Calu3 (cell line): ENCODE data around the gene KIF26B. TPM values are rescaled to one million over a fixed set of nuclear protein-coding genes. Genes with fewer than 3 reads are reported as not detected.
A peak's percentile ranks its signal among the peaks of the same experiment; 100 is the strongest.

Experiments
- BruUV-seq: library from RNA; stranded (reverse); fragments of 400-500 nt; replicated peaks from 2 replicates; lab custom pipeline; 2021; lab: Mats Ljungman, UMichigan
- CTCF ChIA-PET: fragments of 300-600 bp; sonication (Branson Sonifier 250); formaldehyde crosslinking; loops from one replicate; lab custom pipeline; 2022; ENCODE audit warnings: antibody characterized with exemption; lab: Charles Lee
- DNase-seq: peaks from one replicate; pipeline ENCODE4 v3.0.0; 2022
- H3K27ac Mint-ChIP-seq: one replicate; pipeline ENCODE4 v1.8.0; 2022; ENCODE audit warnings: mixed read lengths; ENCODE audit not compliant: unreplicated experiment
- H3K27me3 Mint-ChIP-seq: one replicate; pipeline ENCODE4 v1.8.0; 2022; ENCODE audit warnings: mixed read lengths; ENCODE audit not compliant: unreplicated experiment
- H3K36me3 Mint-ChIP-seq: one replicate; pipeline ENCODE4 v1.8.0; 2022; ENCODE audit warnings: mild to moderate bottlenecking, moderate library complexity, mixed read lengths; ENCODE audit not compliant: insufficient read depth, unreplicated experiment
- H3K4me1 Mint-ChIP-seq: one replicate; pipeline ENCODE4 v1.8.0; 2022; ENCODE audit warnings: mild to moderate bottlenecking, low read depth, mixed read lengths; ENCODE audit not compliant: unreplicated experiment
- H3K4me3 Mint-ChIP-seq: one replicate; pipeline ENCODE4 v1.8.0; 2022; ENCODE audit warnings: mild to moderate bottlenecking, low read depth, moderate library complexity, mixed read lengths; ENCODE audit not compliant: unreplicated experiment
- H3K9me3 Mint-ChIP-seq: one replicate; pipeline ENCODE4 v1.8.0; 2022; ENCODE audit warnings: low read depth, mixed read lengths; ENCODE audit not compliant: unreplicated experiment
- CTCF ChIP-seq: fragments of 200-600 bp; IDR thresholded peaks from one replicate; pipeline ENCODE4 v1.8.0; 2022; ENCODE audit warnings: antibody characterized with exemption; ENCODE audit not compliant: unreplicated experiment
- intact Hi-C: fragments of 100-400 bp; cut with micrococcal nuclease; formaldehyde crosslinking; loops from one replicate; pipeline ENCODE4 v1.10.0; 2022; ENCODE audit not compliant: unreplicated experiment
- total RNA-seq: library from RNA; stranded (reverse); gene quantifications from 2 replicates; pipeline ENCODE4 v1.2.3, GENCODE V29; 2022

The KIF26B gene
- total RNA-seq, 1 experiment from 2014 or later = 1.1 TPM

GRCh38 chr1:245260110-245260882 lies 105.5 kb downstream of the KIF26B start:
- peak; percentile 28 for DNase-seq
- TF ChIP-seq CTCF = no peak
- no TSS peak for BruUV-seq
- H3K27ac Mint-ChIP-seq = no peak overlapping the region
- peaks cover 25% of the 10 kb centered on the region for H3K4me1 Mint-ChIP-seq
- H3K36me3 Mint-ChIP-seq = no peaks in the 10 kb centered on the region
- no peaks in the 10 kb centered on the region for H3K9me3 Mint-ChIP-seq
- CTCF ChIA-PET = interaction anchor here (0.6 kb wide), 1 partner anchor 546 kb away, joined by 3 read pairs; no protein-coding TSS in a partner anchor
- intact Hi-C loops = no loop called here
- H3K4me3 Mint-ChIP-seq = no peak overlapping the region
- peaks cover 13% of the 10 kb centered on the region for H3K27me3 Mint-ChIP-seq

- peaks cover 25% of the 10 kb centered on the region for H3K4me1 Mint-ChIP-seq
- CTCF ChIA-PET = no interaction called here
- no peaks in the 10 kb centered on the region for H3K9me3 Mint-ChIP-seq
- BruUV-seq = no TSS peak
- peaks cover 13% of the 10 kb centered on the region for H3K27me3 Mint-ChIP-seq
- intact Hi-C loops = no loop called here
- no peaks in the 10 kb centered on the region for H3K36me3 Mint-ChIP-seq
- H3K4me3 Mint-ChIP-seq = no peak overlapping the region
- H3K27ac Mint-ChIP-seq = no peak overlapping the region
- no peak for TF ChIP-seq CTCF
- no peak for DNase-seq
Observed at GRCh38 chr1:245260883-245261282, 106.1 kb downstream of the KIF26B start.

- H3K4me3 Mint-ChIP-seq = no peak overlapping the region
- BruUV-seq = no TSS peak
- DNase-seq = no peak
- no peak for TF ChIP-seq CTCF
- CTCF ChIA-PET = no interaction called here
- no peak overlapping the region for H3K27ac Mint-ChIP-seq
- no peaks in the 10 kb centered on the region for H3K9me3 Mint-ChIP-seq
- no peaks in the 10 kb centered on the region for H3K36me3 Mint-ChIP-seq
- peaks cover 25% of the 10 kb centered on the region for H3K4me1 Mint-ChIP-seq
- H3K27me3 Mint-ChIP-seq = peaks cover 13% of the 10 kb centered on the region
- intact Hi-C loops = no loop called here
Observed at GRCh38 chr1:245261786-245262185, 107.0 kb downstream of the KIF26B start.

GRCh38 chr1:245263529-245264095 lies 108.8 kb downstream of the KIF26B start:
- no peak overlapping the region for H3K27ac Mint-ChIP-seq
- peaks cover 13% of the 10 kb centered on the region for H3K27me3 Mint-ChIP-seq
- H3K9me3 Mint-ChIP-seq = no peaks in the 10 kb centered on the region
- BruUV-seq = no TSS peak
- no peak for TF ChIP-seq CTCF
- no peak overlapping the region for H3K4me3 Mint-ChIP-seq
- H3K4me1 Mint-ChIP-seq = peaks cover 16% of the 10 kb centered on the region
- no peaks in the 10 kb centered on the region for H3K36me3 Mint-ChIP-seq
- no peak for DNase-seq
- CTCF ChIA-PET = no interaction called here
- intact Hi-C loops = no loop called here
